GM12874 (cell line): ENCODE data around the gene RNF17.

Experiments
- TF ChIP-seq, protein P1 (sequence below): IDR thresholded peaks from 2 replicates; pipeline ENCODE4 v1.5.1; 2011; ENCODE audit warnings: low read depth, mild to moderate bottlenecking, control low read depth, low read length, moderate library complexity; ENCODE audit not compliant: insufficient read depth

The RNF17 gene

GRCh38 chr13:24842549-24843274, 78.7 kb downstream of the RNF17 start:
- TF ChIP-seq, protein P1, sequence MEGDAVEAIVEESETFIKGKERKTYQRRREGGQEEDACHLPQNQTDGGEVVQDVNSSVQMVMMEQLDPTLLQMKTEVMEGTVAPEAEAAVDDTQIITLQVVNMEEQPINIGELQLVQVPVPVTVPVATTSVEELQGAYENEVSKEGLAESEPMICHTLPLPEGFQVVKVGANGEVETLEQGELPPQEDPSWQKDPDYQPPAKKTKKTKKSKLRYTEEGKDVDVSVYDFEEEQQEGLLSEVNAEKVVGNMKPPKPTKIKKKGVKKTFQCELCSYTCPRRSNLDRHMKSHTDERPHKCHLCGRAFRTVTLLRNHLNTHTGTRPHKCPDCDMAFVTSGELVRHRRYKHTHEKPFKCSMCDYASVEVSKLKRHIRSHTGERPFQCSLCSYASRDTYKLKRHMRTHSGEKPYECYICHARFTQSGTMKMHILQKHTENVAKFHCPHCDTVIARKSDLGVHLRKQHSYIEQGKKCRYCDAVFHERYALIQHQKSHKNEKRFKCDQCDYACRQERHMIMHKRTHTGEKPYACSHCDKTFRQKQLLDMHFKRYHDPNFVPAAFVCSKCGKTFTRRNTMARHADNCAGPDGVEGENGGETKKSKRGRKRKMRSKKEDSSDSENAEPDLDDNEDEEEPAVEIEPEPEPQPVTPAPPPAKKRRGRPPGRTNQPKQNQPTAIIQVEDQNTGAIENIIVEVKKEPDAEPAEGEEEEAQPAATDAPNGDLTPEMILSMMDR = no peak

DNA sequence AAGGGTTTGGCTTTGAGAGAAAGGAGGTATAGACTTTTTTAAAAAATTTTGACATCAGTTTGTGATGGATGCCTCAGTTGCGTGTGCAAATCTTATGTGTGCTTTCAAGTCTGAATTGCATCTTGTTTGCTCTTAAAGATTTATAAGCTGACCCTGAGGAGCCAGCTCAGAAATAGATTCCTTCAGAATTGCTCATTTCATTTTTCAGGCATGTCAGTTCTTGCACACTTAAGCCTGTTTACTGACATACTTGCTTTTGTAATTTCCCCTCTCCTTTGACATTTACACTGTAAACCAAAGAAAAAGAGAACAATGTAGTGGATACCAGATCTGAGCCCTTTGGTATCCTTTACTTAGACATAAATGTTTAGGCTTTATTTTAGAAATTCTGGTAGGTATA, 87.6 kb downstream of the RNF17 start:
- TF ChIP-seq, protein P1 = no peak

- TF ChIP-seq, protein P1 = no peak
Measured at GRCh38 chr13:24854311-24854710, 90.3 kb downstream of the RNF17 start.

DNA sequence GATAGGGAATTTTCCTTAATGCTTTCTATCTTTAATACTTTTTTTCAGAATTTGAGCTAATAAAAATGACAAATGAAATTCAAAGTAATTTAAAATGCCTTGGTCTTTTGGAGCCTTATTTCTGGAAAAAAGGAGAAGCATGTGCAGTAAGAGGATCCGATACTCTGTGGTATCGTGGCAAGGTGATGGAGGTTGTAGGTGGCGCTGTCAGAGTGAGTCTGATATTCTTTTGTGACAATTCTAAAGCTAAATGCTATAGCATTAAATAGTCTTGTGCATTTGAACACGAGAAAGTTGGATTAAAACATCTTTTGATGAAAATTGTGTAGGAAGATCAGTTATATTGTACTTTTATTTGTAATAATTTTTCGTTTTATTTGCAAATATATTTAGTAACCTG, 95.0 kb downstream of the RNF17 start:
- TF ChIP-seq, protein P1 = no peak

- TF ChIP-seq, protein P1 = no peak
Measured at GRCh38 chr13:24860770-24861169, 96.8 kb downstream of the RNF17 start.

- TF ChIP-seq, protein P1 = no peak
Measured at GRCh38 chr13:24861617-24862362, 97.8 kb downstream of the RNF17 start.

GRCh38 chr13:24863748-24864540, 100.0 kb downstream of the RNF17 start:
- TF ChIP-seq, protein P1 = no peak
